IMR-90 (cell line): Measurements from ENCODE around the gene CDK5RAP2. TPM values are rescaled to one million over a fixed set of nuclear protein-coding genes. Genes with fewer than 3 reads are reported as not detected.

ENCODE experiments used
- ATAC-seq: fragments of 200-7000 bp; cut with Tn5 transposase; 2 replicates; pipeline ENCODE4 v1.9.1; 2020; ENCODE audit warnings: low read depth, mild to moderate bottlenecking, moderate library complexity
- BruUV-seq: library from RNA; stranded (reverse); fragments of 400-500 nt; replicated peaks from 2 replicates; lab custom pipeline; 2021; lab: Mats Ljungman, UMichigan
- CTCF ChIA-PET: fragments of 300-600 bp; formaldehyde crosslinking; extraction: SDS; loops from one replicate; lab custom pipeline; 2021; ENCODE audit warnings: antibody characterized with exemption; lab: Yijun Ruan, JAX
- POLR2A ChIA-PET: fragments of 300-600 bp; sonication (Branson Sonifier 250); formaldehyde crosslinking; loops from one replicate; lab custom pipeline; 2022; ENCODE audit warnings: antibody characterized with exemption; ENCODE audit not compliant: unreplicated experiment; lab: Charles Lee
- DNase-seq: peaks from one replicate; pipeline ENCODE4 v3.0.0; 2013
- H2AFZ ChIP-seq: replicated peaks from 2 replicates; pipeline ENCODE3; 2013; ENCODE audit warnings: low read length, mild to moderate bottlenecking; ENCODE audit not compliant: poor library complexity
- H2AK5ac ChIP-seq: 2 replicates; pipeline ENCODE4 v1.6.1; 2013; ENCODE audit warnings: low read depth, low read length, inconsistent platforms
- H2AK9ac ChIP-seq: replicated peaks from 2 replicates; pipeline ENCODE3; 2013; ENCODE audit warnings: mild to moderate bottlenecking, low read depth, low read length, moderate library complexity; ENCODE audit not compliant: poor library complexity
- H2BK120ac ChIP-seq: 2 replicates; pipeline ENCODE4 v1.6.1; 2013; ENCODE audit warnings: low read depth, low read length, inconsistent platforms
- H2BK15ac ChIP-seq: 3 replicates; pipeline ENCODE4 v1.6.1; 2013; ENCODE audit warnings: low read depth, low read length, inconsistent platforms
- H2BK20ac ChIP-seq: 2 replicates; pipeline ENCODE4 v1.6.1; 2013; ENCODE audit warnings: low read depth, mild to moderate bottlenecking, inconsistent platforms, low read length, moderate library complexity
- H2BK5ac ChIP-seq: 2 replicates; pipeline ENCODE4 v1.6.1; 2013; ENCODE audit warnings: mild to moderate bottlenecking, low read depth, low read length, inconsistent platforms; ENCODE audit not compliant: poor library complexity, severe bottlenecking
- H3K14ac ChIP-seq: replicated peaks from 2 replicates; pipeline ENCODE4 v1.6.1; 2013; ENCODE audit warnings: low read depth, low read length, inconsistent platforms
- H3K18ac ChIP-seq: 2 replicates; pipeline ENCODE4 v1.6.1; 2013; ENCODE audit warnings: low read depth, low read length, control low read depth
- H3K23ac ChIP-seq: 2 replicates; pipeline ENCODE4 v1.6.1; 2013; ENCODE audit warnings: low read depth, low read length, inconsistent platforms
- H3K27ac ChIP-seq: 2 replicates; pipeline ENCODE4 v1.5.1; 2013; ENCODE audit warnings: mild to moderate bottlenecking, control low read depth, low read length; ENCODE audit not compliant: insufficient read depth
- H3K27me3 ChIP-seq: 2 replicates; pipeline ENCODE4 v1.6.1; 2013; ENCODE audit warnings: low read length; ENCODE audit not compliant: control insufficient read depth, insufficient read depth
- H3K36me3 ChIP-seq: 2 replicates; pipeline ENCODE4 v1.6.1; 2013; ENCODE audit warnings: low read length, mixed read lengths; ENCODE audit not compliant: control insufficient read depth, insufficient read depth
- H3K4ac ChIP-seq: 2 replicates; pipeline ENCODE4 v1.6.1; 2013; ENCODE audit warnings: low read depth, low read length, inconsistent platforms
- H3K4me1 ChIP-seq: 2 replicates; pipeline ENCODE4 v1.6.1; 2013; ENCODE audit warnings: low read length, mixed read lengths; ENCODE audit not compliant: control insufficient read depth, insufficient read depth
- H3K4me2 ChIP-seq: 2 replicates; pipeline ENCODE4 v1.6.1; 2013; ENCODE audit warnings: low read depth, mild to moderate bottlenecking, control low read depth, low read length, moderate library complexity
- H3K4me3 ChIP-seq: 2 replicates; pipeline ENCODE4 v1.5.1; 2013; ENCODE audit warnings: low read depth, mild to moderate bottlenecking, control low read depth, low read length, moderate library complexity; ENCODE audit not compliant: insufficient read depth
- H3K56ac ChIP-seq: 2 replicates; pipeline ENCODE4 v1.6.1; 2013; ENCODE audit warnings: low read length, inconsistent platforms; ENCODE audit not compliant: insufficient read depth; ENCODE audit errors: extremely low read depth
- H3K79me1 ChIP-seq, 2 experiments: 2 replicates each; pipeline ENCODE4 v1.6.1; 2013; ENCODE audit warnings: low read length in 2 of 2, inconsistent platforms in 1 of 2, low read depth in 1 of 2
- H3K9ac ChIP-seq: 2 replicates; pipeline ENCODE4 v1.6.1; 2013; ENCODE audit warnings: low read depth, low read length, control low read depth
- H3K9me1 ChIP-seq: 2 replicates; pipeline ENCODE4 v1.6.1; 2013; ENCODE audit warnings: low read length, inconsistent platforms; ENCODE audit not compliant: insufficient read depth
- H3K9me3 ChIP-seq: 2 replicates; pipeline ENCODE4 v1.6.1; 2013; ENCODE audit warnings: low read length; ENCODE audit not compliant: control insufficient read depth, insufficient read depth
- H4K20me1 ChIP-seq: 2 replicates; pipeline ENCODE4 v1.6.1; 2013; ENCODE audit warnings: low read length, inconsistent platforms; ENCODE audit not compliant: insufficient read depth
- H4K5ac ChIP-seq: 2 replicates; pipeline ENCODE4 v1.6.1; 2013; ENCODE audit warnings: mild to moderate bottlenecking, low read depth, low read length, control low read depth
- H4K8ac ChIP-seq, 2 experiments: 2 replicates each; pipeline ENCODE4 v1.6.1; 2013; ENCODE audit warnings: low read depth in 2 of 2, low read length in 2 of 2, control low read depth in 1 of 2, inconsistent platforms in 1 of 2
- H4K91ac ChIP-seq: 2 replicates; pipeline ENCODE4 v1.6.1; 2013; ENCODE audit warnings: low read depth, low read length, inconsistent platforms; ENCODE audit not compliant: insufficient read depth
- BHLHE40 ChIP-seq: fragments of 150-350 bp; IDR thresholded peaks from 2 replicates; pipeline ENCODE4 v1.6.1; 2016; ENCODE audit warnings: mild to moderate bottlenecking, low read depth, low read length
- CEBPB ChIP-seq: IDR thresholded peaks from 2 replicates; pipeline ENCODE4 v1.6.1; 2012; ENCODE audit warnings: low read depth, low read length, improper control_type of control experiment
- CHD1 ChIP-seq: IDR thresholded peaks from 2 replicates; pipeline ENCODE4 v1.6.1; 2012; ENCODE audit warnings: low read depth, low read length, improper control_type of control experiment
- ELK1 ChIP-seq: fragments of 150-350 bp; IDR thresholded peaks from 2 replicates; pipeline ENCODE4 v1.6.1; 2016; ENCODE audit warnings: low read depth, mild to moderate bottlenecking, low read length, moderate library complexity, borderline replicate concordance
- FOS ChIP-seq: fragments of 150-350 bp; IDR thresholded peaks from 2 replicates; pipeline ENCODE4 v1.6.1; 2016; ENCODE audit warnings: low read depth, low read length
- MAFK ChIP-seq: IDR thresholded peaks from 2 replicates; pipeline ENCODE4 v1.6.1; 2012; ENCODE audit warnings: low read depth, low read length, improper control_type of control experiment
- MAZ ChIP-seq: IDR thresholded peaks from 2 replicates; pipeline ENCODE4 v1.6.1; 2012; ENCODE audit warnings: low read depth, mild to moderate bottlenecking, low read length, improper control_type of control experiment, moderate library complexity, borderline replicate concordance
- MXI1 ChIP-seq: IDR thresholded peaks from 2 replicates; pipeline ENCODE4 v1.6.1; 2012; ENCODE audit warnings: low read depth, mild to moderate bottlenecking, low read length, moderate library complexity, borderline replicate concordance
- NFE2L2 ChIP-seq: fragments of 150-350 bp; IDR thresholded peaks from 2 replicates; pipeline ENCODE4 v1.6.1; 2016; ENCODE audit warnings: low read depth, mild to moderate bottlenecking, low read length
- POLR2A ChIP-seq: IDR thresholded peaks from 2 replicates; pipeline ENCODE4 v1.6.1; 2012; ENCODE audit warnings: mild to moderate bottlenecking, low read depth, low read length
- RAD21 ChIP-seq: IDR thresholded peaks from 2 replicates; pipeline ENCODE4 v1.6.1; 2012; ENCODE audit warnings: low read length, improper control_type of control experiment
- RCOR1 ChIP-seq: IDR thresholded peaks from 2 replicates; pipeline ENCODE4 v1.6.1; 2012; ENCODE audit warnings: mild to moderate bottlenecking, low read length, improper control_type of control experiment; ENCODE audit not compliant: insufficient replicate concordance
- RFX5 ChIP-seq: IDR thresholded peaks from 2 replicates; pipeline ENCODE4 v1.8.0; 2012; ENCODE audit warnings: low read depth, mild to moderate bottlenecking, low read length, moderate library complexity
- SMC3 ChIP-seq: fragments of 150-350 bp; IDR thresholded peaks from 2 replicates; pipeline ENCODE4 v1.6.1; 2016; ENCODE audit warnings: low read depth, mild to moderate bottlenecking, antibody characterized with exemption, low read length, moderate library complexity
- WGBS, 2 experiments: methylation state at CpG; one replicate each; pipeline versions ENCODE4 v1.1.5 to v1.1.7; 2013; ENCODE audit warnings: missing lambda C conversion rate in 2 of 2; ENCODE audit not compliant: insufficient read length in 1 of 2; ENCODE audit errors: extremely low coverage in 2 of 2; 5-methylcytosine and 5-hydroxymethylcytosine counted together
- dilution Hi-C: fragments of 300-500 bp; cut with HindIII; formaldehyde crosslinking; loops from one replicate; pipeline ENCODE4 v1.14.3; 2018; ENCODE audit warnings: low sequenced_read_pairs; ENCODE audit not compliant: unreplicated experiment
- in situ Hi-C: fragments of 300-500 bp; cut with MboI; formaldehyde crosslinking; loops from 3 replicates; pipeline ENCODE4 v1.14.3; 2019; ENCODE audit warnings: low sequenced_read_pairs, inconsistent platforms, mixed read lengths
- intact Hi-C: fragments of 100-400 bp; cut with micrococcal nuclease; formaldehyde crosslinking; loops from 2 replicates; pipeline ENCODE4 v1.10.0; 2022
- polyA plus RNA-seq, 3 experiments: library from polyadenylated mRNA; depleted of rRNA; stranded (reverse); fragments of >200 nt; gene quantifications; 2 replicates each; pipeline ENCODE4 v1.2.3, GENCODE V29; 2012; ENCODE audit warnings: low replicate concordance in 1 of 3
- total RNA-seq: library from RNA; depleted of rRNA; stranded (reverse); fragments of >200 nt; gene quantifications from 2 replicates; pipeline ENCODE4 v1.2.3, GENCODE V29; 2012
- TF ChIP-seq, protein P1 (sequence below): conservative IDR thresholded peaks from 2 replicates; pipeline ENCODE4 v1.5.1; 2012; ENCODE audit warnings: mild to moderate bottlenecking, low read depth, low read length, improper control_type of control experiment
- TF ChIP-seq, protein P2 (sequence below): fragments of 150-350 bp; IDR thresholded peaks from 2 replicates; pipeline ENCODE4 v1.6.1; 2017; ENCODE audit warnings: mild to moderate bottlenecking, antibody characterized with exemption, low read length, low read depth

Gene CDK5RAP2
- total and polyA plus RNA-seq, 2 of the 4 experiments (the other 2 are of a cell fraction) = 29.5 to 31.7 TPM

DNA sequence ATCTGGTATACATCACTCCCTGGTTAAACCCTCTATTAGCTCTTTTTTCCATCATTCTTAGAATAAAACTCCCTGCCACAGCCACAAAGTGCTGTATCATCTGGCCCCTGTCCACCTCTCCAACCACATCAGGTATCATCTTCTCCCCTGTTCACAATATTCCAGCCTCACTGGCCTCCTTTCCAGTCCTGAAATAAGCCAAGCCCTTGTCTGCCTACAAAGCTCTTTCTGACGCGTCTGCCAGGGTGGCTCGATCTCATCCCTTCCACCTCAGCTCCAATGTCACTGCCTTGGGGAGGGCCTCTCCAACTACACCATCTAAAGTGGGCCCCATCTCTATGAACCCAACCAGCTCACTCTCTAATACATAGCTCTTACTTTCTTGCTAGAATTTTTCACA lies 21.5 kb downstream of the CDK5RAP2 start:
- no peak overlapping the region for H3K18ac ChIP-seq
- H3K27ac ChIP-seq = no peak overlapping the region
- no peak overlapping the region for H2AK5ac ChIP-seq
- no peak overlapping the region for H2AK9ac ChIP-seq
- no peak overlapping the region for H4K5ac ChIP-seq
- ChIA-PET CTCF (no interaction called here), POLR2A (no interaction called here)
- H3K9me3 ChIP-seq = no peaks in the 10 kb centered on the region
- no TSS peak for BruUV-seq
- H3K36me3 ChIP-seq = peaks cover 7% of the 10 kb centered on the region
- no peak overlapping the region for H3K14ac ChIP-seq
- no peaks in the 10 kb centered on the region for H3K27me3 ChIP-seq
- ATAC-seq = no peak
- no peak overlapping the region for H2BK5ac ChIP-seq
- dilution Hi-C loops = no loop called here
- 100% methylated on average over 3 of the region's 3 CpGs; no CpG with 5 or more reads in 1 of the 2 experiments for WGBS, 2 experiments
- TF ChIP-seq MXI1 (no peak), POLR2A (no peak), MAZ (no peak), SMC3 (no peak), NFE2L2 (no peak), BHLHE40 (no peak), CEBPB (no peak), MAFK (no peak), RAD21 (no peak), CHD1 (no peak), FOS (no peak), ELK1 (no peak), RFX5 (no peak), RCOR1 (no peak)
- TF ChIP-seq, protein P1, sequence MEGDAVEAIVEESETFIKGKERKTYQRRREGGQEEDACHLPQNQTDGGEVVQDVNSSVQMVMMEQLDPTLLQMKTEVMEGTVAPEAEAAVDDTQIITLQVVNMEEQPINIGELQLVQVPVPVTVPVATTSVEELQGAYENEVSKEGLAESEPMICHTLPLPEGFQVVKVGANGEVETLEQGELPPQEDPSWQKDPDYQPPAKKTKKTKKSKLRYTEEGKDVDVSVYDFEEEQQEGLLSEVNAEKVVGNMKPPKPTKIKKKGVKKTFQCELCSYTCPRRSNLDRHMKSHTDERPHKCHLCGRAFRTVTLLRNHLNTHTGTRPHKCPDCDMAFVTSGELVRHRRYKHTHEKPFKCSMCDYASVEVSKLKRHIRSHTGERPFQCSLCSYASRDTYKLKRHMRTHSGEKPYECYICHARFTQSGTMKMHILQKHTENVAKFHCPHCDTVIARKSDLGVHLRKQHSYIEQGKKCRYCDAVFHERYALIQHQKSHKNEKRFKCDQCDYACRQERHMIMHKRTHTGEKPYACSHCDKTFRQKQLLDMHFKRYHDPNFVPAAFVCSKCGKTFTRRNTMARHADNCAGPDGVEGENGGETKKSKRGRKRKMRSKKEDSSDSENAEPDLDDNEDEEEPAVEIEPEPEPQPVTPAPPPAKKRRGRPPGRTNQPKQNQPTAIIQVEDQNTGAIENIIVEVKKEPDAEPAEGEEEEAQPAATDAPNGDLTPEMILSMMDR = no peak
- TF ChIP-seq, protein P2, sequence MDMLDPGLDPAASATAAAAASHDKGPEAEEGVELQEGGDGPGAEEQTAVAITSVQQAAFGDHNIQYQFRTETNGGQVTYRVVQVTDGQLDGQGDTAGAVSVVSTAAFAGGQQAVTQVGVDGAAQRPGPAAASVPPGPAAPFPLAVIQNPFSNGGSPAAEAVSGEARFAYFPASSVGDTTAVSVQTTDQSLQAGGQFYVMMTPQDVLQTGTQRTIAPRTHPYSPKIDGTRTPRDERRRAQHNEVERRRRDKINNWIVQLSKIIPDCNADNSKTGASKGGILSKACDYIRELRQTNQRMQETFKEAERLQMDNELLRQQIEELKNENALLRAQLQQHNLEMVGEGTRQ = no peak
- no peak overlapping the region for H3K4me2 ChIP-seq
- 0 out of 2 replicates have a peak, but pooled peaks cover 3% of the 10 kb centered on the region for H4K20me1 ChIP-seq
- no peak overlapping the region for H3K9ac ChIP-seq
- no peaks in the 10 kb centered on the region for H3K4me1 ChIP-seq
- H3K56ac ChIP-seq = no peak overlapping the region
- DNase-seq = no peak
- in situ Hi-C loops = no loop called here
- no peak overlapping the region for H3K4me3 ChIP-seq
- no peak overlapping the region for H3K23ac ChIP-seq
- H3K4ac ChIP-seq = no peak overlapping the region
- no peak overlapping the region for H2BK15ac ChIP-seq
- intact Hi-C loops = no loop called here
- H3K79me1 ChIP-seq = peaks cover 39 to 49% of the 10 kb centered on the region in 2 experiments
- H2BK20ac ChIP-seq = no peak overlapping the region
- no peak overlapping the region for H4K8ac ChIP-seq
- no peak overlapping the region for H4K91ac ChIP-seq
- no peak overlapping the region for H2AFZ ChIP-seq
- no peak overlapping the region for H2BK120ac ChIP-seq
- H3K9me1 ChIP-seq = peaks cover 13% of the 10 kb centered on the region
